ENCODE results near the gene HAUS3. TPM values are rescaled to one million over a fixed set of nuclear protein-coding genes. Genes with fewer than 3 reads are reported as not detected.

The HAUS3 gene
- total and polyA plus RNA-seq, 4 donors, result 5.6 to 21.0 (median 12.1) TPM

DNA sequence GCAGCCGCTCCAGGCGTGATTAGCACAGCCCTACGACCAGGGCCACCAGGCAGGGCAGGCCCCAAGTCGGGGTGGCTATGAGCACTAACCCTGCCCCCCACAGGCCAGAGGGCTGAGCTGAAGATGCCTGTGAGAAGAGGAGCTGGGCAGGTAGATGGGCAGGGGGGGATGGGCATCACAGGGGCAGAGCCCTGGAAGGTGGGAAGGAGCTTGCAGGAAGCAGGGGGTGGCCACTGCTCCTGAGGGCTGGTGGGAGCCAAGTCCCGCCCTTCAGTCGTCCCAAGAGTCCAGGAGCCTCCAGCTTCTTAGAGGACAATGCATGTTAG, 27.2 kb upstream of the HAUS3 start:
- H3K4me3 ChIP-seq, result no peak overlapping the region
- ATAC-seq (ENCODE audit: insufficient read depth, low FRiP score) (no peak), DNase-seq (no peak)
- no peak overlapping the region for H3K27ac ChIP-seq (ENCODE audit: low read depth in 1 of 2, low read length in 1 of 2)
- H3K9ac ChIP-seq (ENCODE audit: insufficient read depth in 1 of 2, low read length in 2 of 2), result no peak overlapping the region
- no peaks in the 10 kb centered on the region for H3K27me3 ChIP-seq (ENCODE audit: control insufficient read depth in 3 of 3, insufficient read depth in 3 of 3, low read length in 2 of 3)
- 81% methylated on average over 6 of the region's 6 CpGs for WGBS, 2 donors
- H3K9me3 ChIP-seq (ENCODE audit: control insufficient read depth in 4 of 4, insufficient read depth in 3 of 4, low read length in 3 of 4), result no peaks in the 10 kb centered on the region
- H3K36me3 ChIP-seq (ENCODE audit: control insufficient read depth in 4 of 4, insufficient read depth in 4 of 4, low read length in 4 of 4), result peaks cover 0 to 2% (median 0%) of the 10 kb centered on the region in 4 donors
- peaks cover 4 to 49% (median 6%) of the 10 kb centered on the region in 5 donors for H3K4me1 ChIP-seq (ENCODE audit: control insufficient read depth in 5 of 5, insufficient read depth in 5 of 5, low read length in 5 of 5)
- TF ChIP-seq CTCF (IDR thresholded peaks at IDR 0.05; ENCODE audit: control extremely low read depth, extremely low read depth), result no peak

GRCh38 chr4:2268357-2269205, 26.7 kb upstream of the HAUS3 start:
- Histone ChIP-seq H3K9ac (ENCODE audit: insufficient read depth in 1 of 2, low read length in 2 of 2) (no peak overlapping the region), H3K9me3 (ENCODE audit: control insufficient read depth in 4 of 4, insufficient read depth in 3 of 4, low read length in 3 of 4) (no peaks in the 10 kb centered on the region), H3K4me3 (no peak overlapping the region), H3K27ac (ENCODE audit: low read depth in 1 of 2, low read length in 1 of 2) (no peak overlapping the region), H3K36me3 (ENCODE audit: control insufficient read depth in 4 of 4, insufficient read depth in 4 of 4, low read length in 4 of 4) (peaks cover 0 to 2% (median 0%) of the 10 kb centered on the region in 4 donors), H3K4me1 (ENCODE audit: control insufficient read depth in 5 of 5, insufficient read depth in 5 of 5, low read length in 5 of 5) (peaks cover 4 to 55% (median 6%) of the 10 kb centered on the region in 5 donors), H3K27me3 (ENCODE audit: control insufficient read depth in 3 of 3, insufficient read depth in 3 of 3, low read length in 2 of 3) (no peaks in the 10 kb centered on the region)
- WGBS, 2 donors, result 80 to 84% methylated on average over 22 of the region's 22 CpGs
- no peak for TF ChIP-seq CTCF (IDR thresholded peaks at IDR 0.05; ENCODE audit: control extremely low read depth, extremely low read depth)
- ATAC-seq (ENCODE audit: insufficient read depth, low FRiP score), result no peak
- DNase-seq, result no peak

GRCh38 chr4:2267841-2268240, 25.9 kb upstream of the HAUS3 start:
- H3K4me1 ChIP-seq (ENCODE audit: control insufficient read depth in 5 of 5, insufficient read depth in 5 of 5, low read length in 5 of 5), result peaks cover 5 to 60% (median 8%) of the 10 kb centered on the region in 5 donors
- H3K9ac ChIP-seq (ENCODE audit: insufficient read depth in 1 of 2, low read length in 2 of 2), result no peak overlapping the region
- DNase-seq (no peak), ATAC-seq (ENCODE audit: insufficient read depth, low FRiP score) (no peak)
- H3K27me3 ChIP-seq (ENCODE audit: control insufficient read depth in 3 of 3, insufficient read depth in 3 of 3, low read length in 2 of 3), result no peaks in the 10 kb centered on the region
- H3K27ac ChIP-seq (ENCODE audit: low read depth in 1 of 2, low read length in 1 of 2), result no peak overlapping the region
- H3K9me3 ChIP-seq (ENCODE audit: control insufficient read depth in 4 of 4, insufficient read depth in 3 of 4, low read length in 3 of 4), result no peaks in the 10 kb centered on the region
- H3K4me3 ChIP-seq, result no peak overlapping the region
- H3K36me3 ChIP-seq (ENCODE audit: control insufficient read depth in 4 of 4, insufficient read depth in 4 of 4, low read length in 4 of 4), result peaks cover 0 to 2% (median 0%) of the 10 kb centered on the region in 4 donors
- WGBS, 2 donors, result 89 to 90% methylated on average over 8 to 12 of the region's 12 CpGs
- no peak for TF ChIP-seq CTCF (IDR thresholded peaks at IDR 0.05; ENCODE audit: control extremely low read depth, extremely low read depth)
